ENCODE data around the gene ANTKMT.
A peak's percentile ranks its signal among the peaks of the same experiment; 100 is the strongest.

Gene ANTKMT

GRCh38 chr16:720990-721764 is at the start of gene ANTKMT:
TSS of gene ANTKMT (plus strand) at chr16:721146. CDS start at chr16:721275, 129 bp downstream.
- peak; percentile 78 for DNase-seq

- DNase-seq: peak; percentile 83
Measured at GRCh38 chr16:671353-672131, 49.4 kb upstream of the ANTKMT start.

- DNase-seq: no peak
Measured at GRCh38 chr16:672371-672770, 48.6 kb upstream of the ANTKMT start.

- no peak for DNase-seq
Measured at GRCh38 chr16:672851-673250, 48.1 kb upstream of the ANTKMT start.

- no peak for DNase-seq
Measured at GRCh38 chr16:673399-673991, 47.5 kb upstream of the ANTKMT start.

GRCh38 chr16:674214-674881 is 46.6 kb upstream of the ANTKMT start:
- no peak for DNase-seq

- DNase-seq: no peak
Measured at GRCh38 chr16:674968-675883, 45.7 kb upstream of the ANTKMT start, which contains the start of gene RHBDL1. TSS of gene RHBDL1 (plus strand) at chr16:675671. CDS start at chr16:675791, 120 bp downstream.

GRCh38 chr16:675884-676564 is 44.9 kb upstream of the ANTKMT start:
- no peak for DNase-seq

GRCh38 chr16:676565-676902 is 44.4 kb upstream of the ANTKMT start:
- DNase-seq: no peak

GRCh38 chr16:676913-677312 is 44.0 kb upstream of the ANTKMT start:
- DNase-seq: peak; percentile 76

GRCh38 chr16:677316-678190 is 43.4 kb upstream of the ANTKMT start:
- no peak for DNase-seq

GRCh38 chr16:678209-678857 is 42.6 kb upstream of the ANTKMT start:
- no peak for DNase-seq

GRCh38 chr16:678858-679813 is 41.8 kb upstream of the ANTKMT start:
- peak; percentile 82 for DNase-seq

GRCh38 chr16:679814-680624 is 40.9 kb upstream of the ANTKMT start, which contains the start of gene STUB1:
TSS of gene STUB1 (plus strand) at chr16:680410. CDS start at chr16:680526, 116 bp downstream.
- peak; percentile 83 for DNase-seq

- DNase-seq: no peak
Measured at GRCh38 chr16:680625-680945, 40.4 kb upstream of the ANTKMT start.

GRCh38 chr16:680967-681745 is 39.8 kb upstream of the ANTKMT start:
- no peak for DNase-seq
